Measurements from ENCODE around the gene PPAT. TPM values are rescaled to one million over a fixed set of nuclear protein-coding genes. Genes with fewer than 3 reads are reported as not detected.
"Not testable (repeated sequence)": the region's sequence is repeated elsewhere in the genome, so short reads cannot be mapped to it uniquely, and the experiment has no call there.

Gene PPAT
- total and polyA plus RNA-seq, 8 donors: 1.6 to 10.0 (median 5.5) TPM

GRCh38 chr4:56370377-56370776 lies 65.0 kb downstream of the PPAT start:
- intact Hi-C loops (cut with DNase I): no loop called here
- DNase-seq: no peak
- WGBS, 2 donors: 97 to 99% methylated on average over 3 of the region's 3 CpGs
- Histone ChIP-seq H3K36me3 (peaks cover 0 to 9% (median 0%) of the 10 kb centered on the region in 3 donors), H3K4me1 (no peaks in the 10 kb centered on the region), H3K27me3 (no peaks in the 10 kb centered on the region), H3K27ac (no peak overlapping the region), H3K4me3 (no peak overlapping the region), H3K9me3 (no peaks in the 10 kb centered on the region)
- TF ChIP-seq CTCF (IDR thresholded peaks at IDR 0.05): no peak
- no peak for ATAC-seq
- FAIRE-seq: no peak

- H3K4me3 ChIP-seq; DNase-seq; FAIRE-seq; H3K27me3 ChIP-seq; H3K36me3 ChIP-seq; H3K27ac ChIP-seq; ATAC-seq; H3K4me1 ChIP-seq; H3K9me3 ChIP-seq; intact Hi-C loops (cut with DNase I): not testable (repeated sequence)
- 97 to 99% methylated on average over 12 of the region's 12 CpGs for WGBS, 2 donors
Measured at GRCh38 chr4:56362981-56363380, 72.4 kb downstream of the PPAT start.

- ATAC-seq: no peak
- no peak for FAIRE-seq
Measured at GRCh38 chr4:56360071-56360470, 75.3 kb downstream of the PPAT start.

GRCh38 chr4:56356650-56357049 lies 78.8 kb downstream of the PPAT start:
- Histone ChIP-seq H3K9me3 (no peaks in the 10 kb centered on the region), H3K36me3 (peaks cover 0 to 11% (median 0%) of the 10 kb centered on the region in 3 donors), H3K27me3 (no peaks in the 10 kb centered on the region), H3K27ac (no peak overlapping the region), H3K4me1 (no peaks in the 10 kb centered on the region), H3K4me3 (no peak overlapping the region)
- WGBS, 2 donors: 96 to 97% methylated on average over 9 of the region's 9 CpGs
- no peak for ATAC-seq
- intact Hi-C loops (cut with DNase I): no loop called here
- FAIRE-seq: no peak
- TF ChIP-seq CTCF (IDR thresholded peaks at IDR 0.05): no peak
- no peak for DNase-seq

More at GRCh38 chr4:56360071-56360470, 75.3 kb downstream of the PPAT start:
- Histone ChIP-seq H3K4me3 (no peak overlapping the region), H3K27ac (no peak overlapping the region), H3K36me3 (peaks cover 0 to 6% (median 0%) of the 10 kb centered on the region in 3 donors), H3K9me3 (no peaks in the 10 kb centered on the region), H3K27me3 (no peaks in the 10 kb centered on the region), H3K4me1 (no peaks in the 10 kb centered on the region)
- no peak for TF ChIP-seq CTCF (IDR thresholded peaks at IDR 0.05)
- intact Hi-C loops (cut with DNase I): no loop called here
- DNase-seq: no peak

GRCh38 chr4:56348576-56348975 lies 86.8 kb downstream of the PPAT start:
- no peaks in the 10 kb centered on the region for H3K4me1 ChIP-seq
- H3K9me3 ChIP-seq: no peaks in the 10 kb centered on the region
- FAIRE-seq (no peak), DNase-seq (no peak), ATAC-seq (no peak)
- TF ChIP-seq CTCF (IDR thresholded peaks at IDR 0.05): no peak
- no peak overlapping the region for H3K27ac ChIP-seq
- no peak overlapping the region for H3K4me3 ChIP-seq
- WGBS, 2 donors: 94 to 95% methylated on average over 3 of the region's 3 CpGs
- H3K27me3 ChIP-seq: no peaks in the 10 kb centered on the region
- H3K36me3 ChIP-seq: peaks cover 0 to 6% (median 0%) of the 10 kb centered on the region in 3 donors
- intact Hi-C loops (cut with DNase I): no loop called here
